HG03175 (cell line): ENCODE results near the gene SRRD.
"Not testable (repeated sequence)": the region's sequence is repeated elsewhere in the genome, so short reads cannot be mapped to it uniquely, and the experiment has no call there.

Experiments
- ATAC-seq: cut with Tn5 transposase; IDR thresholded peaks from one replicate; pipeline ENCODE4 v1.9.1; 2021; ENCODE audit warnings: mild to moderate bottlenecking, moderate library complexity; ENCODE audit not compliant: unreplicated experiment

The SRRD gene, protein sequence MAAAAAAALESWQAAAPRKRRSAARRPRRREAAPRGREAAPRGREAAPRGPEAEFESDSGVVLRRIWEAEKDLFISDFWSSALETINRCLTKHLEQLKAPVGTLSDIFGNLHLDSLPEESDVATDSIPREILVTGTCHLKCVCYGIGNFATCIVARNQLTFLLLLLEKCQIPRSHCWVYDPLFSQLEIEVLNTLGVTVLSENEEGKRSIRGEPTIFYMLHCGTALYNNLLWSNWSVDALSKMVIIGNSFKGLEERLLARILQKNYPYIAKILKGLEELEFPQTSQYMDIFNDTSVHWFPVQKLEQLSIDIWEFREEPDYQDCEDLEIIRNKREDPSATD

GRCh38 chr22:26483439-26484359, at the start of gene SRRD, which contains the start of gene HPS4:
Gene SRRD, plus strand, starts transcription at chr22:26483877. Its CDS starts 14 bp downstream, at chr22:26483891.
Gene HPS4, minus strand, starts transcription at chr22:26483783. Its CDS starts 2,021 bp downstream, at chr22:26481762.
- ATAC-seq: peak; percentile 64

- no peak for ATAC-seq
These were observed 48.2 kb upstream of the SRRD start for GRCh38 chr22:26435327-26436093.

DNA sequence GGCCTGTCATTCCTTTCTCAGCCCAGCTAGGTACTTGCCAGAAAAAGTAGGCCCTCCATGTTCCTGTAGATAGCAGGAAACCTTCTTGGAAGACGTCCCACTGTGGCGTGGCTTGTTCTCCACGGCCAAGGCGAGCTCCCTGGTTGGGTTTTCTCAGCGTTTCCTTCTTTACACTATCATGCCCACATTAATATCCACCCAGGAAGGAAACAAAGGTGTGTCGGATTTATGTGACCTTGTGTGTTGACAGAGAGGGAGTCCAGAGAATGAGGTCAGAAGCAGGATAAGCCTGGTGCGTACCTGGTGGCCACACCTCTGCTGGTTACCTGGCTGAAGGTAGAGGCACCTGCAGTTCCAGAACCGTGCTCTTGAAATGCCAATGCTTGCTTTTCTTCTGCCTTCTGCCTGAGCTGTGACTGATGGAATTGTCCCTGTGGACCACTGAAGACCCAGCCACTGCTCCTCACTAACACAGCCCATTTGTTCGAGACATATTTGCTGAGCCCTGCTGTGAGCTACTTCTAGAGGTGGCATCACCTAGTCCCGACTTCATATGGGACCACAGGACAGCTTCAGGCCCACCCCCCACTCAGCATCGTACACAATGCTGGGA, 46.7 kb upstream of the SRRD start:
- no peak for ATAC-seq

DNA sequence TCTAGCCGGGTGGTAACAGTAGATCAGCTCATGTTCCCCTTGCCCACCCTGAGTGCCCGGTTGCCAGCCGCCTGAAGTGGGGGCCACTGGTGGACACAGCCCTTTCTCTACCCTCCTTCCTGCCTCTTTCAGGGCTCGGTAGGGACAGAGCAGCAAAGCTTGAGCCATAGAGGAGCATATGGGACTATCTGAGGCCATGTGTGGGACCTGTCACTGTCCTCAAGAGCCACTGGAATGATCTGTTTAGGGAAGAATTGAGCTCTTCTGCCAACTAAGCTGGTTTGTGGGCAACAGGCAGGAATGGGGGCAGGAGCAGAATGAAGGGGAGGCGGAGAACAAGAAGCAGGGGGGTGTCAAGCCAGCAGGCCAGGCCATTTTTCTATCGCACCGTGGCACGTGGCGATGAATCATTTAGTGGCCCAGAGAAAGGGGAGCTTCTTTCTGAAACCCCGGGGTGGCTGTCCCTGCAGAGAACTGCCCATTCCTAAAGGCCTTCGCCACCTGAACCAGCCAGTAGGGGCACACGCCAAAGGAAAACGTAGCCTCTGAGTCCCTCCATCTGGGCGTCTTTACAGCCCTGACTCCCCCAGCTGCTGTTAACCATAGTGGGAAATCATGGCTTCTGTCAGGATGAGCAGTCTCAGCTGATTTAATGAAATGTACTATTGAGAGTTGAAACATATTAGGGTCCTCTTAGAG, 45.8 kb upstream of the SRRD start:
- no peak for ATAC-seq

DNA sequence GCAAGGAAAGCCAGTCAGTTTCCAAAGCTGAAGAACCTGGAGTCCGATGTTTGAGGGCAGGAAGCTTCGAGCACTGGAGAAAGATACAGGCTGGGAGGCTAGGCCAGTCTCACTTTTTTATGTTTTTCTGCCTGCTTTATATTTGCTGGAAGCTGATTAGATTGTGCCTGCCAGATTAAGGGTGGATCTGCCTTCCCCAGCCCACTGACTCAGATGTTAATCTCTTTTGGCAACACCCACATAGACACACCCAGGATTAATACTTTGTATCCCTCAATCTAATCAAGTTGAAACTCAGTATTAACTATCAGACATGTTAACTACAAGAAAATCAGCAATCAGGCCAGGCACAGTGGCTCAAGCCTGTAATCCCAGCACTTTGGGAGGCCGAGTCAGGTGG, 44.9 kb upstream of the SRRD start:
- not testable (repeated sequence) for ATAC-seq

DNA sequence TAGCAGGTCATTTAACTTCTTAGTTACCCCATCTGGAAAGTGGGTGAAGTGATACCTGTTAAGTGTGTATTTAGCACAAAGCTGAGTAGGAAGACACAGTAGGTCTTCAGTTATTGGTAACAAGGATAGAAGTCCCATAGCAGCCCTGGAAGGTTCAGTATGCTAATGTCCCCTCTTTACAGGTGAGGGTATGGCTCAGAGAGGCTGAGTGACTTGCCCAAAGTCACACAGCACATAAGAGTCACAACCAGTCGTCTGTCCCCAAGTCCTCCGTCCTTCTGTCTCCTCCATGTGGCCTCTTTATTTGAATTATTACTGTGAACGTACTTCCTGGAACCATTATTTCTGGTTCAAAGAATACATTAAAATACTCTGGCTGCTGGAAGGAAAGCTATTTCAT, 44.1 kb upstream of the SRRD start:
- ATAC-seq: no peak

GRCh38 chr22:26442086-26442756, 41.5 kb upstream of the SRRD start:
- no peak for ATAC-seq

- no peak for ATAC-seq
These were observed 39.6 kb upstream of the SRRD start for GRCh38 chr22:26443901-26444690.

DNA sequence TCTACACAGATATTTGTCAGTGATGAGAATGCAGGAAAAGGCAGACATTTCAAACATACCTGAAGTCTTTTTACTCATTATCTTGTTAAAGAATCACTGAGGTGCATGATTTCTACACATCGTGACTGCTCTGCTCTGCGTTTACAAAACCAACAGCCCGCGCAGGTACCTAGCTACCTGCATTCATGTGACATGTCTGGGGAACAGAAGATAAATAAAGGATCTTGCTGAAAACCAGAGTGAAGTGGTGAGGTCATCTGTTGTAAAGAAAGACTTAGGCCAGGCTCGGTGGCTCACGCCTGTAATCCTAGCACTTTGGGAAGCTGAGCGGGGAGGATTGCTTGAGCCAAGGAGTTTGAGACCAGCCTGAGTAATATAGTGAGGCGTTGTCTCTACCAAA, 38.9 kb upstream of the SRRD start:
- ATAC-seq: no peak

DNA sequence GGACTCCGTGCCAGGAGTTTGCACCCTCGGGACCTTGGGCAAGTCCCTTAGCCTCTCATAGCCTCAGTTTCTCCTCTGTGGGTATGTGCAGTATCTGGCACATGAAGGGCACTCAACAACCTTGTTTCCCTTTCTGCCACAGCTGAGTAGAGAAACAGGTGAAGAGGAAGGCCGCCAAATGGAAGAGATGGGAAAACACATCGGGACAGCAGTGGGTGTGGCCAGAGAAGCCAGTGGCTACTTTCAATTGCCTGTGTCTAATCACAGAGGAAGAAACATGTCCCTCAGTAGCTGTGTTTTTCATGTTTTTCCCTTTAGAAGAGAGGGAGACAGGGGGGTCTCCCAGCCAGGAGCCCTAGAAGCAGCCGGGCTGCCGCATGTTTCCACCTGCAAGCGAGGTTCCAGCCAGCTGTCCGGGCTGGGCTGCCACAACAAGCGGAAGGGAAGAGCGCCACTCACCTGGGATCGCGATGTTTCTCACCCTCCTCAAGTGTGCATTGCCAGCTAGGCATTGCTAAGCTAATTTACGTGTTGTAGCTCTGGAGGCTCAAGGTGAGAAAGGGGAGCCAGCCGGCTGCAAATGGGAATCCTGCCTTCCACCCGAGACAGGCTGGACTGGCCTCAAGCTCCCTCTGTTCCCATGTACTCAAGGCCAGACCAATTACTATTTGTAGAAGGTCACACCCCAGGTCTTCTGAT, 38.0 kb upstream of the SRRD start:
- ATAC-seq: no peak

GRCh38 chr22:26446808-26447515, 36.7 kb upstream of the SRRD start:
- no peak for ATAC-seq

DNA sequence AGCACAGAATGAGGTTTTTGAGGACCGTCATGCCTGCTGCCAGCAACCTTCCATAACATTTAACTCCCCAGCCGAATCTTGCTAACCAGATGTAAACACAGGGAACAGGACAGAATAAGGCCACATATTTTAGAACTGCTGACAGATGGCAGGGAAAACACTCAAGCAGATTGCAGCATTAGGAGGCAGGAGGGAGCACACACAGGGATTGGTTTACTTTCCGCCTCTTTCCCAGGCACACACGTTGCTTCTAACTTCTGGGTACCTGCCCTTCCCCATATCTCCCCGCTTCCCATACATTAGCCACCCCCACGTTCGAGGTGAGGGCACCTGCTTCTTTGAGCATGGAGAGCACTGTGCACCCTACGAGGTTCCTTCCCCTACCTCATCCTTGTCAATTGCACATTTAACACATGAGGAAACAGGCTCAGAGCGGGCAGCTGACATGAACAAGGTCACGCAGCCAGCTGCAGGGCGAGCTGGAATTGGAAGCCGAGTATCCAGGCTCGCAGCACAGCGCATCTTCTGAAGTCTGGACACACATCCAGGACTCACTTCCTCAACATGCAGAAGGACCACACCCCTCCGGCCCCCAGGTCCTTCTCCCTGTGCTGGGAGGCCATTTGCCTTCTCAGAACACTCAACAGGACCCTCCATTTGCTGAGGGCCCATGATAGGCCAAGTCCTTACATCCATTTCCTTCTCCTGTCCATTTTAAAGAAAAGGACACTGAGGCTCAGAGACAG, 35.9 kb upstream of the SRRD start:
- no peak for ATAC-seq

DNA sequence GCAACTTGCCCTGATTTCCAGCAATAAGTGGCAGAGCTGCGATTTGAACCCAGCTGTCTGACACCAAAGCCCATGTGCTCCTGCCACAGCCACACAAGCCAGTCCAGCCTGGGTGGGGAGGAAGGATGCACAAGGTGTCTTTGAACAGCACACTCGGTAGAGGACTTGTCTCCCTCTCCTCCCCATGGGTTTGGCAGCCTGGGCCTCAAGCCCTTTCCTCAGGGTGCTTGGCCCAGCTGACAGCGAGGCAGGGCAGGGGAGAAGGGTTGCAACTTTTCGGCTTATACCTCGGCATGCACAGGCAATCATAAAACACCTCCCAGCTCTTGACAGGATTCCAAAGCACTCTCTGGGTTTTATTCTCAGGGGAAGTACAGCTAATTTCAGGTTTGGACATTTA, 35.3 kb upstream of the SRRD start:
- ATAC-seq: no peak

- ATAC-seq: no peak
These were observed 34.7 kb upstream of the SRRD start for GRCh38 chr22:26448941-26449340.

DNA sequence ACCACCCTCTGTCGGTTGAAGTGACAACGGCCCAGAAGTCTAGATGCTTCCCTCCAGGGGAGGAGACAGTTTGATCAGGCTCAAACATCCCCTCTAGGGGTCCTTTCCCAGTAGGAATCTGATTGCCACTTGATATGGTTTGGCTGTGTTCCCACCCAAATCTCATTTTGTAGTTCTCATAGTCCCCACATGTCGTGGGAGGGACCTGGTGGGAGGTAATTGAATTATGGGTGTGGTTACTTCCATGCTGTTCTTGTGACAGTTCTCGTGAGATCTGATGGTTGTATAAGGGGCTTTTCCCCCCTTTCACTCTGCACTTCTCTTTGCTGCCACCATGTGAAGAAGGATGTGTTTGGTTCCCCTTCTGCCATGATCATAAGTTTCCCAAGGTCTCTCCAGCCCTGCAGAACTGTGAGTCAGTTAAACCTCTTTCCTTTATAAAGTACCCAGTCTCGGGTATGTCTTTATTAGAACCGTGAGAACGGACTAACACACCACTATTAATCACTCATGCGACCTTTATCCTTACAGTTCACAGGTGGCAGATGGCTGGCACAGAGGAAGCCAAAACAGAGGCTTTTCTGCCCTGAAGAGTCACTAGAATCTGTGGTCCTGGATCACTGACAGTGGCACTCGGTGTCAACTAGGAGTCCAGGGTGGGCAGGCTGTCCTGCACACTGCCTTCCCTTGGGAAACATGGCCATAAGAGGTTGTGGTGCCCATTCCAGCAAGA, 33.1 kb upstream of the SRRD start:
- ATAC-seq: no peak
